ENCODE data around the gene VPS4B. TPM values are rescaled to one million over a fixed set of nuclear protein-coding genes. Genes with fewer than 3 reads are reported as not detected.

Gene VPS4B
- total RNA-seq, 1 experiment from 2014 or later, result 44.7 TPM

- CTCF ChIA-PET, result no interaction called here
- no peak for TF ChIP-seq CTCF (conservative IDR thresholded peaks at IDR 0.05; ENCODE audit: low read depth, low read length)
- TF ChIP-seq EZH2phosphoT487 (IDR thresholded peaks at IDR 0.05; ENCODE audit: borderline replicate concordance, low read length), result no peak
- TF ChIP-seq EZH2 (IDR thresholded peaks at IDR 0.05; ENCODE audit: low read length, unreplicated experiment), result no peak
- BruUV-seq (replicated peaks), result no TSS peak
Measured at GRCh38 chr18:63468575-63468974, 46.3 kb upstream of the VPS4B start.

GRCh38 chr18:63467699-63468098 is 45.4 kb upstream of the VPS4B start:
- POLR2A ChIA-PET (ENCODE audit: unreplicated experiment), result no interaction called here
- no peak overlapping the region for H3K27ac ChIP-seq (ENCODE audit: low read length)
- H3K27me3 ChIP-seq (ENCODE audit: low read length), result no peaks in the 10 kb centered on the region
- TF ChIP-seq CTCF (conservative IDR thresholded peaks at IDR 0.05; ENCODE audit: low read depth, low read length) (no peak), EZH2 (IDR thresholded peaks at IDR 0.05; ENCODE audit: low read length, unreplicated experiment) (no peak), EZH2phosphoT487 (IDR thresholded peaks at IDR 0.05; ENCODE audit: borderline replicate concordance, low read length) (no peak)
- CTCF ChIA-PET, result no interaction called here
- intact Hi-C loops (cut with micrococcal nuclease), result no loop called here
- no peaks in the 10 kb centered on the region for H4K20me1 ChIP-seq (ENCODE audit: low read length)
- H2AFZ ChIP-seq (ENCODE audit: low read length), result no peak overlapping the region
- DNase-seq (no peak), ATAC-seq (no peak)
- peaks cover 5% of the 10 kb centered on the region for H3F3A ChIP-seq (ENCODE audit: low read length, unreplicated experiment)
- no peaks in the 10 kb centered on the region for H3K79me2 ChIP-seq (ENCODE audit: low read length)
- no peak overlapping the region for H3K4me3 ChIP-seq (ENCODE audit: low read length)
- no peaks in the 10 kb centered on the region for H3K9me3 ChIP-seq (ENCODE audit: low read length)
- H3K4me1 ChIP-seq (ENCODE audit: insufficient read depth, low read length), result peaks cover 13% of the 10 kb centered on the region
- BruUV-seq (replicated peaks), result no TSS peak
- H3K9ac ChIP-seq (ENCODE audit: low read length), result no peak overlapping the region
- H3K9me2 ChIP-seq (replicated peaks; ENCODE audit: low read length), result no peaks in the 10 kb centered on the region
- no peak overlapping the region for H3K4me2 ChIP-seq (ENCODE audit: low read length)
- no peaks in the 10 kb centered on the region for H3K36me3 ChIP-seq (ENCODE audit: low read depth, low read length)

More at GRCh38 chr18:63468575-63468974, 46.3 kb upstream of the VPS4B start:
- DNase-seq (no peak), ATAC-seq (no peak)
- no peak overlapping the region for H2AFZ ChIP-seq (ENCODE audit: low read length)
- H3K9me2 ChIP-seq (replicated peaks; ENCODE audit: low read length), result no peaks in the 10 kb centered on the region
- no peaks in the 10 kb centered on the region for H3K27me3 ChIP-seq (ENCODE audit: low read length)
- H3F3A ChIP-seq (ENCODE audit: low read length, unreplicated experiment), result peaks cover 5% of the 10 kb centered on the region
- no peak overlapping the region for H3K9ac ChIP-seq (ENCODE audit: low read length)
- H3K79me2 ChIP-seq (ENCODE audit: low read length), result no peaks in the 10 kb centered on the region
- H3K4me3 ChIP-seq (ENCODE audit: low read length), result no peak overlapping the region
- no peak overlapping the region for H3K4me2 ChIP-seq (ENCODE audit: low read length)
- peaks cover 21% of the 10 kb centered on the region for H3K4me1 ChIP-seq (ENCODE audit: insufficient read depth, low read length)
- no peaks in the 10 kb centered on the region for H4K20me1 ChIP-seq (ENCODE audit: low read length)
- intact Hi-C loops (cut with micrococcal nuclease), result no loop called here
- H3K27ac ChIP-seq (ENCODE audit: low read length), result no peak overlapping the region
- POLR2A ChIA-PET (ENCODE audit: unreplicated experiment), result no interaction called here
- H3K36me3 ChIP-seq (ENCODE audit: low read depth, low read length), result no peaks in the 10 kb centered on the region
- no peaks in the 10 kb centered on the region for H3K9me3 ChIP-seq (ENCODE audit: low read length)

DNA sequence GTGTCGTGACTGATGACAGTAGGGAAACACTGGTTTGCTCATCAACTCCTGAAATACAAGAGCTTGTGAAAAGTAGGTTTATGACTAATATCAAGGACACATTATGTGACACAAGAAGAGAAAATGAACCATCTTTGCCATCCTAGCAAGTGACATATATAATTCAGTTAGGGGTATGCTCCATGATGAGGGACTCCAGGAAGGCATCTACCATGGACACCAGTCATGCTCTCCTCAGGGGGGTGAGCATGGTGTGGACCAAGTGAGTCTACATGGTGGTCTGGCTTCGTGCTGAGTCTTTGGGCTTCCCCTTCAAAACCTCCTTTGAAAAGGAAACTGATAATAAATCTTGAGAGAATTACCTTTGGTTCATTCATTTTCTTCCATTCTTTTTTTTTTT is 42.8 kb upstream of the VPS4B start:
- Histone ChIP-seq H3K4me2 (ENCODE audit: low read length) (no peak overlapping the region), H3K4me3 (ENCODE audit: low read length) (no peak overlapping the region), H2AFZ (ENCODE audit: low read length) (no peak overlapping the region), H3K27ac (ENCODE audit: low read length) (no peak overlapping the region), H3K79me2 (ENCODE audit: low read length) (no peaks in the 10 kb centered on the region), H3K27me3 (ENCODE audit: low read length) (no peaks in the 10 kb centered on the region), H4K20me1 (ENCODE audit: low read length) (no peaks in the 10 kb centered on the region), H3F3A (ENCODE audit: low read length, unreplicated experiment) (no peaks in the 10 kb centered on the region), H3K9ac (ENCODE audit: low read length) (no peak overlapping the region), H3K9me2 (replicated peaks; ENCODE audit: low read length) (no peaks in the 10 kb centered on the region), H3K36me3 (ENCODE audit: low read depth, low read length) (no peaks in the 10 kb centered on the region), H3K9me3 (ENCODE audit: low read length) (no peaks in the 10 kb centered on the region), H3K4me1 (ENCODE audit: insufficient read depth, low read length) (no peaks in the 10 kb centered on the region)
- ATAC-seq (no peak), DNase-seq (no peak)
- no TSS peak for BruUV-seq (replicated peaks)
- intact Hi-C loops (cut with micrococcal nuclease), result no loop called here
- CTCF ChIA-PET, result no interaction called here
- POLR2A ChIA-PET (ENCODE audit: unreplicated experiment), result no interaction called here
- TF ChIP-seq EZH2phosphoT487 (IDR thresholded peaks at IDR 0.05; ENCODE audit: borderline replicate concordance, low read length), result no peak
- TF ChIP-seq CTCF (conservative IDR thresholded peaks at IDR 0.05; ENCODE audit: low read depth, low read length), result no peak
- no peak for TF ChIP-seq EZH2 (IDR thresholded peaks at IDR 0.05; ENCODE audit: low read length, unreplicated experiment)

Data from PC-3 (cell line).